Left hindlimb (tissue), 1 donor: ENCODE results near the gene CCDC137.
A peak's percentile ranks its signal among the peaks of the same experiment; 100 is the strongest.

Experiments used
- DNase-seq: peaks from one replicate; pipeline ENCODE4 v3.0.0-alpha.2; 2018

The CCDC137 gene

GRCh38 chr17:81703747-81704654, 37.5 kb downstream of the CCDC137 start:
- no peak for DNase-seq

GRCh38 chr17:81705518-81706231, 39.1 kb downstream of the CCDC137 start:
- DNase-seq, result no peak

- DNase-seq, result no peak
Measured at GRCh38 chr17:81706232-81706611, 39.7 kb downstream of the CCDC137 start.

GRCh38 chr17:81706757-81707624, 40.5 kb downstream of the CCDC137 start:
- DNase-seq, result no peak

- DNase-seq, result no peak
Measured at GRCh38 chr17:81707725-81708646, 41.4 kb downstream of the CCDC137 start.

- no peak for DNase-seq
Measured at GRCh38 chr17:81708739-81709185, 42.2 kb downstream of the CCDC137 start.

GRCh38 chr17:81710514-81711308, 44.2 kb downstream of the CCDC137 start:
- DNase-seq, result no peak

GRCh38 chr17:81711814-81712467, 45.4 kb downstream of the CCDC137 start, which contains the start of gene SLC25A10:
Gene SLC25A10, plus strand, starts transcription at chr17:81712284. Its CDS starts 143 bp downstream, at chr17:81712427.
- peak; percentile 76 for DNase-seq

- no peak for DNase-seq
Measured at GRCh38 chr17:81712468-81713003, 46.0 kb downstream of the CCDC137 start.

GRCh38 chr17:81713004-81713555, 46.5 kb downstream of the CCDC137 start:
- no peak for DNase-seq

GRCh38 chr17:81713556-81714411, 47.2 kb downstream of the CCDC137 start:
- no peak for DNase-seq

- DNase-seq, result no peak
Measured at GRCh38 chr17:81714412-81715106, 48.0 kb downstream of the CCDC137 start.

GRCh38 chr17:81715107-81715871, 48.8 kb downstream of the CCDC137 start:
- DNase-seq, result no peak

GRCh38 chr17:81715872-81716673, 49.5 kb downstream of the CCDC137 start:
- DNase-seq, result no peak

GRCh38 chr17:81716674-81716996, 50.1 kb downstream of the CCDC137 start:
- DNase-seq, result no peak

GRCh38 chr17:81717049-81717765, 50.7 kb downstream of the CCDC137 start:
- no peak for DNase-seq
